Measurements from ENCODE around the gene RNF166.
A peak's percentile ranks its signal among the peaks of the same experiment; 100 is the strongest.

Gene RNF166

DNA sequence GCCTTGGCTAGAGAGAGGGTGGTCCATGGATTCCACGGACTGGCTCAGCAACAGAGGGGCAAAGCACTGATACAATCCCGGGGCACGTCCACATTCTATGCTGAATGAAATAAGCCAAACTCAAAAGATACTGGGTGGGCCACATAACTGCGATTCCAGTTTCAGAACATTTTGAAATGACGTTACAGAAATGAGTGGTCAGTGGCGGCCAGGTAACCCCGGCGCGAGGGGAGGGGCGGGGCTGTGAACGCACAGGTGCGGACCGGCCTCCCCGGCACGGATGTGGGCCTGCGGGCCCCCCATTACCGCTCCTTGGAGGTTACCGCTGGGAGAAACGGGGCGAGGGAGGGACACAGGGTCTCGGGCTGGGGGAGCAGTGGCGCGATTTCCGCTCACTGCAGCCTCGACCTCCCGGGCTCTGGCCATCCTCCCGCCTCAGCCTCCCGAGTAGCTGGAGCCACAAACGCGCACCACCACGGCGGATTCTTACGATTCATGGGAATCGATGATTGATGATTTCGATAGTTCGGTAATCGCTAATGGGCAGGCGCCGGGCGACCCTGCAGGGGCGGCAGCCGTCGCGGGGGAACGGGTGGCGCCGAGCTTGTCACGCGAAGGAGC lies 43.9 kb downstream of the RNF166 start:
- no peaks in the 10 kb centered on the region for H3K9me3 Mint-ChIP-seq
- peaks cover 15% of the 10 kb centered on the region for H3K36me3 Mint-ChIP-seq (ENCODE audit: low read depth)
- peak overlapping the region; percentile 88 for H3K4me3 Mint-ChIP-seq
- peak overlapping the region; percentile 88 for H3K27ac Mint-ChIP-seq
- H3K27me3 Mint-ChIP-seq (ENCODE audit: low read depth): no peaks in the 10 kb centered on the region
- H3K4me1 Mint-ChIP-seq (ENCODE audit: low read depth): peaks cover 23% of the 10 kb centered on the region
- DNase-seq (ENCODE audit: low spot score): no peak

DNA sequence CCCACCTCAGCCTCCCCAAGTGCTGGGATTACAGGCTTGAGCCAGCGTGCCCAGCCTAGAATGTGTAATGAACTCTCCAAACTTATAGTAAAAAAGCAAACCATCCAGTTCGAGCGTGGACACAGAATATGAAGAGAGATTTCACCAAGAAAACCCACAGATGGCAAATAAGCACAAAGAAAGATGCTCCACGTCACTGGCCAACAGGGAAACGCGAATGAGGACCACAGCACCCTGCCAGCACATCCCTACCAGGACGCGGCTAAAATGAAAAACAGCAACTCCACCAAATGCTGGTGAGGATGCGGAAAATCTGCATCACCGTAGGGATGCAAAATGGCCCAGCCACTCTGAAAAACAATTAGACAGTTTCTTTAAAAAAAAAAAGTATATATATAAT lies 44.7 kb downstream of the RNF166 start:
- peaks cover 22% of the 10 kb centered on the region for H3K4me1 Mint-ChIP-seq (ENCODE audit: low read depth)
- H3K4me3 Mint-ChIP-seq: peak overlapping the region; percentile 64
- no peak for DNase-seq (ENCODE audit: low spot score)
- peak overlapping the region; percentile 68 for H3K27ac Mint-ChIP-seq
- H3K27me3 Mint-ChIP-seq (ENCODE audit: low read depth): no peaks in the 10 kb centered on the region
- peaks cover 16% of the 10 kb centered on the region for H3K36me3 Mint-ChIP-seq (ENCODE audit: low read depth)
- no peaks in the 10 kb centered on the region for H3K9me3 Mint-ChIP-seq

DNA sequence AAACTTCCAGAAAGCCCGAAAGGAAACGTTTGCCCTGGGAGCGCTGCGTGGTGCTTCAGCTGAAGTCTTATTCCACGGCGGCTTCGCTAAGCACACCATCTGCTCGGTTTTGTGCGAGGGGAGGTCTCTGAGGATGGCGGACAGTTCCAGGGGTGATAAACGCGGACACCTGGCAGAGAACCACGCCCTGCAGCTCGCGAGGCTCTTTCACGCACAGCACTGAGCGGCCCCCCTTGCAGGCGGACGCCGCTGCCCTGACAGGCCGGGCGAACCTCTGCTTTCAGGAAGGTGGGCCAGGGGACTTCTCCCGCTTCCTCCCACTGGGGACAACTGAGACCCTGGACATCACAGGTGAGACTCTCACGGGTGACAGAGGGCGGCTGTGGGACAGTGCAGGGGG lies 47.0 kb downstream of the RNF166 start:
- H3K4me1 Mint-ChIP-seq (ENCODE audit: low read depth): peaks cover 15% of the 10 kb centered on the region
- no peak for DNase-seq (ENCODE audit: low spot score)
- H3K27ac Mint-ChIP-seq: no peak overlapping the region
- H3K4me3 Mint-ChIP-seq: no peak overlapping the region
- H3K9me3 Mint-ChIP-seq: no peaks in the 10 kb centered on the region
- H3K36me3 Mint-ChIP-seq (ENCODE audit: low read depth): peaks cover 14% of the 10 kb centered on the region
- no peaks in the 10 kb centered on the region for H3K27me3 Mint-ChIP-seq (ENCODE audit: low read depth)

DNA sequence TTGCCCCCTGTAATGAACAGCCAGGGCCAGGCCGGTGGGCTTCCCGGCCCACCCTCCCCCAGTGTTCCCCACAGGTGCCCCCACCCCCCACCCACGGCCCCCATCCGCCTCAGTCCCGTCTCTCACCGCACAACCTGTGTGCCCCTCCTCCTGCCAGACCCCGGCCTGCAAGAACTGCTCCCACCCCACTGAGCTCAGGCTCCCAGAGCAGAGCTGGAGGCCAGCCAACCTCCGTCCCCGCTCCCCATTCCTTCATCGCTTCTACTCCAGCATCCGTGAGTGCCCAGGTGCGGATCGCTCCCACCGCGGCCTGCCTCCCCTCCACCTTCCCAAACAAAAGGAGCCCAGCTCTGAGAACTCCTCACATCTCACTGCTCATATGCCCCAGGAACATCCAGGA lies 47.5 kb downstream of the RNF166 start:
- H3K4me3 Mint-ChIP-seq: no peak overlapping the region
- H3K27ac Mint-ChIP-seq: no peak overlapping the region
- H3K27me3 Mint-ChIP-seq (ENCODE audit: low read depth): no peaks in the 10 kb centered on the region
- peaks cover 13% of the 10 kb centered on the region for H3K4me1 Mint-ChIP-seq (ENCODE audit: low read depth)
- DNase-seq (ENCODE audit: low spot score): no peak
- H3K9me3 Mint-ChIP-seq: no peaks in the 10 kb centered on the region
- peaks cover 14% of the 10 kb centered on the region for H3K36me3 Mint-ChIP-seq (ENCODE audit: low read depth)

DNA sequence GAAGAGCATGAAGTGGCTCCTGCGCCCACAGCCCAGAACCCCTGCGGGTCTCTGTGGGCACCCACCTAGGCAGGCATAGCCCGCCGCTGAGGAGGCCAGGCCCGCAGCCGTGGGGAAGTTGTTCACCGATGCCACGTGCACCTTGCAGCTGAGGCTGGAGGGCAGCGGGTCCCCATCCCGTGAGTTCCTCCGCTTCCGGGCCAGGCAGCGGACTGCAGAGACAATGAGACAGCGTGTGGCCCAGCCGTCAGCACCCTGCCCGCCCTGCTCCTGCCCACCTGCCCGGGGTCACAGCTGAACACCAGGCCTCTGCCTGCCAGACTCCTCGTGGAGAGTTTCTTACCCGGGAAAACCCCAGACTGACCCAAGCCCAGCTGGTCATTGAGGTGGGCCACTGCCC lies 48.8 kb downstream of the RNF166 start:
- no peak overlapping the region for H3K4me3 Mint-ChIP-seq

DNA sequence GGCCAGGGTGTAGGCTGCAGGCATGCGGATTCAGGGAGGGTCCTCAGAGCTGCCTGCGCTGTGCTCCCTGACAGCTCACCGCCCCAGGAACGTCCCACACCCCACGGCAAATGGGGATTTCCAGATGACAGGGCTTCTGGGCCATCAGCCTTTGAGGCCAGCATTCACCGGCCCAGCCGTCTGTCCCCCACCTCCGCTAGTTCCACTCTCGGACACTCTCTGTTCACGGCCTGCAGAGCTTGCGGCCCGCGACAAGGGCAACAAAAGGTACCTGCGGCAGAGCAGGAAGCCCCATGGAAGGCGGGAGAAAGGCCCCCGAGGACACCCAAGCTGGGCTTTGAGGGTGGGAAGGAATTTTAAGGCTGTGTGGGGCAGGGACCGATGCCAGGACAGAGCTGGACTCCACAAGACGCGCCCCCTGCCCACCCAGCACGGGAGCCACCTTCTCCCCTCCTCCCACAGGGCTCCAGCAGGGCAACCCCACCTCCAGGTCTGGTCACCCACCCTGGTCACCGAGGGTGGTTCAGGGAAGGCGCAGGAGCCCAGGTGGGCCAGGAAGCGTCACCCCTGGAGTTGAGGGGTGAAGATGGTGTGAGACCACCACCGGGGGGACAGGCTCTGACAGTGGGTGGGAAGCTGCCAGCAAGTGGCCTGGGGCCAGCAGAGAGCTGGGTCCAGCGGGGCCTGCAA lies 49.8 kb downstream of the RNF166 start:
- Mint-ChIP-seq H3K4me1 (ENCODE audit: low read depth) (peaks cover 8% of the 10 kb centered on the region), H3K27me3 (ENCODE audit: low read depth) (no peaks in the 10 kb centered on the region)

More for the DNA sequence above, 48.8 kb downstream of the RNF166 start:
- Mint-ChIP-seq H3K36me3 (ENCODE audit: low read depth) (peaks cover 18% of the 10 kb centered on the region), H3K27ac (no peak overlapping the region), H3K27me3 (ENCODE audit: low read depth) (no peaks in the 10 kb centered on the region), H3K9me3 (no peaks in the 10 kb centered on the region), H3K4me1 (ENCODE audit: low read depth) (peaks cover 13% of the 10 kb centered on the region)
- no peak for DNase-seq (ENCODE audit: low spot score)

DNA sequence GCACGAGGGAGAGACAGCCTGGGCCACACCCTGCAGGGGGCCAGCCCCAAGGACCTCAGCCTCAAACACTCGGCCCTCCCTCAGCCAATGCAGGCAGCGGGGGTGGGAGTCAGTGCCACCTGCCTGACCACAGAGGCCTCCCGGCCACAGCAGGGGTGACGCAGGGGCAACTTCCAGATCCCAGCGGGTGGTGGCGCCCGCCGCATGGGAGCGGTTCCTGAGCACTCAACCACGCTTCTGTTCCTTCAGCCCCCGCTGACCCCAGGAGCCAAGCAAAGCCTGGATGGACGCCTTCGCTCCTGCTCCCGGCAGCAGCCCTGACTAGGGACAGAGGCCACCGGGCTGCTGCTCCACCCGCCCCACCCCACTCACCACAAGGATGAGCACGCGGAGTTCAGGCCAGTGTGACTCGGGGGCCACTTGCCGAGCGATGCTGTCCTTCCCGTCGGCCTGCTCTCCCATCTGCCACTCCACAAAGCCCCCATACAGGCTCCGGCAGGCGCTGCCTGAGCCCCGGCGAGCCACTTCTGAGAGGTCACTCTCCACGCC lies 50.4 kb downstream of the RNF166 start:
- DNase-seq (ENCODE audit: low spot score): no peak
- no peaks in the 10 kb centered on the region for H3K27me3 Mint-ChIP-seq (ENCODE audit: low read depth)
- peaks cover 18% of the 10 kb centered on the region for H3K36me3 Mint-ChIP-seq (ENCODE audit: low read depth)
- no peaks in the 10 kb centered on the region for H3K9me3 Mint-ChIP-seq
- peaks cover 7% of the 10 kb centered on the region for H3K4me1 Mint-ChIP-seq (ENCODE audit: low read depth)
- H3K27ac Mint-ChIP-seq: no peak overlapping the region
- no peak overlapping the region for H3K4me3 Mint-ChIP-seq

More for the DNA sequence above, 49.8 kb downstream of the RNF166 start:
- no peak for DNase-seq (ENCODE audit: low spot score)
- H3K27ac Mint-ChIP-seq: peak overlapping the region; percentile 26
- H3K9me3 Mint-ChIP-seq: no peaks in the 10 kb centered on the region
- H3K4me3 Mint-ChIP-seq: no peak overlapping the region
- H3K36me3 Mint-ChIP-seq (ENCODE audit: low read depth): peaks cover 18% of the 10 kb centered on the region

DNA sequence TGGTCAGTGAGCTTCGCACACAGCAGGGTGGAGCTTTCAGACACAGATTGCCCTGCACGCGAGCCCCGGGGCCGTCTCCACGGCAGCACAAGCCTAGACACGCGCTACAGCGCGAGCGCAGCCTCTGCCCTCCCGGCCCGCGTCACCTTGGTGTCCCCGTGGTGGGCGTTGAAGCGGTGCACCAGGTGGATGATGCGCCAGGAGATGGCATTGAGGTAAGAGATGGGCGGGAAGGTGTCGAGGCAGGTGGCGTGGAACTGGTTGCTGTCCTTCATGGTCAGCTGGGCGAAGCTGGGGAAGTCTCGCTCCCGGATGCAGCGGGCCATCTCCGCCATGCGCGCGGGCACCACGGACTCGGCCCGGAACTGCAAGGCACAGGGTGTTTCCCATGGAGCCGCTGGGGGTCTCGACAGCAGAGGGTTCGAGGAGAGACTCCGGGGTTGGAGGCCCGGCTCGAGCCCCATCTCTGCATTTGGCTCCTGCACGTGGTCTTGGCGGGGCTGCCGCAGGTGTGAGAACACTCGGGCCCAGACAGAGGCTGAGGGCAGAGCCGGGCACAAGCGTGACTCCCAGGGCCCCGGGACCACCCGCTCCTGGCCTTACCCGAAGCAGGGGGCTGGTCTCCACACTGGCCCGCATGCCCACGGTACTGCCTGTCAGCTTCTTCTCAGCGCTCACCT lies 51.0 kb downstream of the RNF166 start:
- Mint-ChIP-seq H3K27ac (no peak overlapping the region), H3K4me3 (no peak overlapping the region)
- DNase-seq (ENCODE audit: low spot score): no peak

DNA sequence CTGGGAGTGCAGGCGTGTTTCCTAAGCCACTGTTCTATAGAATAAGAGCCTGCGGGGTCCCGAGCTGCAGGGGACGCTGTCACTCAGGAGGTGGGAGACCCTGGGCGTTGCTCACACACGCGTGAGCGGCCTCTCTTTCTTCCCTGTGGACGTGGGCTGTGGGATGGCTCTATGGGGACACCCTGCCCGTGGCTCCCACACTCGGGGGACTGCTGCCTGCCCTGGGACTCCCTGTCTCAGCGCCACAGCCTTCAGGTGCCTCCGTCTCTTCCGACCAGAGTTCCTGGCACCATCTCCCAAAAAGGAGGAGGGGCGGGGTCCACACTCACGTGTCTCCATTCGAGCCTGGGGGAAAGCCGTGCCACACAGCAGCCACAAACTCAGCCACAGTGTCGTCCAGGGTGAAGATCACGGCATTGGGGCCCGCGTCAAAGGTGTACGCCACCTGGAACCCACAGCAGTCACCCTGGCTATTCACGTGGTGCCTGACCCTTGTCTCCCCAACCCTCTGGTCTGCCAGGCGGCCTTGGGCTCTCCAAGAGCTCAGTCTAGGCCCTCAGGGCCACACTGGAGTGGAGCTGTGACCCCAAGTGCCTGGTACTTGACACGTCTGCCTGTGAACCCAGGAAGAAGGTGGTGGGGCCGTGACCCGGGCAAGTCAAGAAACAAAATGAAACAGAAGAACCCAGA lies 51.7 kb downstream of the RNF166 start:
- H3K9me3 Mint-ChIP-seq: no peaks in the 10 kb centered on the region
- H3K27ac Mint-ChIP-seq: no peak overlapping the region
- no peak for DNase-seq (ENCODE audit: low spot score)
- no peak overlapping the region for H3K4me3 Mint-ChIP-seq
- H3K4me1 Mint-ChIP-seq (ENCODE audit: low read depth): peaks cover 7% of the 10 kb centered on the region
- H3K36me3 Mint-ChIP-seq (ENCODE audit: low read depth): peaks cover 17% of the 10 kb centered on the region
- H3K27me3 Mint-ChIP-seq (ENCODE audit: low read depth): no peaks in the 10 kb centered on the region

More for the DNA sequence above, 51.0 kb downstream of the RNF166 start:
- peaks cover 17% of the 10 kb centered on the region for H3K36me3 Mint-ChIP-seq (ENCODE audit: low read depth)
- no peaks in the 10 kb centered on the region for H3K9me3 Mint-ChIP-seq
- no peaks in the 10 kb centered on the region for H3K27me3 Mint-ChIP-seq (ENCODE audit: low read depth)
- H3K4me1 Mint-ChIP-seq (ENCODE audit: low read depth): peaks cover 6% of the 10 kb centered on the region

DNA sequence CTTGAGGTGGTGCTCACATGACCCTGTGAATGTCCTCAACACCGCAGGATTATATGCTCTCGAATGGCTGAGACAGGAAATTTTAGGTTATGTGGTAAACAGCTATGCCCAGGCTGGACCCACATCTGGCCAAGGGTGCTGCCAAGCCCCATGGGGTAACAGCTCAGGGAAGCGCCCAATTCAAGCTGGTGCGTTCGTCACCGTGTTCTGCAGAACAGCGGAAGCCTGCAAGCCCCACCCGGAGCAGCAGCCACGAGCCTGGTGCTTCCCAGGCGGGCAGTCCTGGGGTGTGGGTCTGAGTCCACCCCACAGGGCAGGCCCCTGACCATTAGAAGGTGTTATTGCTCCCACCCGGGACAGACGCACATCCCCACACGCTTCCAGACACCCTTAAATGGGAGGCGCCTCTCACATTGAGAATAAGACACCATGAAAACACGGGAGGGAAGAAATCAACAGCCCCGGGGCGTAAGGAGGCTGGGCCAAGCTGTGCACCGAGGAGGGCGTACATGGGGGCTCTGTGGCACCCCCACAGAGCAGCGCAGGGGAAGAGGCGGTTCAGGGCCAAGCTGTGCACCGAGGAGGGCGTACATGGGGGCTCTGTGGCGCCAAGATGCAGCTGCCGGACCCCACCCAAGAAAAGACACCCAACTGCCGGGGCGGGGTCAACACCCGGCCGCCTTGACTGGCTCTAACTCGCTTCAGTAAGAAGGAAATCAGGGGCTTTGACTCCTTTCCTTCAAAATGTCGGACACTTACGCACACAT lies 52.4 kb downstream of the RNF166 start:
- Mint-ChIP-seq H3K27me3 (ENCODE audit: low read depth) (no peaks in the 10 kb centered on the region), H3K4me1 (ENCODE audit: low read depth) (peaks cover 12% of the 10 kb centered on the region), H3K27ac (peak overlapping the region; percentile 56), H3K4me3 (no peak overlapping the region), H3K36me3 (ENCODE audit: low read depth) (peaks cover 20% of the 10 kb centered on the region), H3K9me3 (no peaks in the 10 kb centered on the region)
- no peak for DNase-seq (ENCODE audit: low spot score)

DNA sequence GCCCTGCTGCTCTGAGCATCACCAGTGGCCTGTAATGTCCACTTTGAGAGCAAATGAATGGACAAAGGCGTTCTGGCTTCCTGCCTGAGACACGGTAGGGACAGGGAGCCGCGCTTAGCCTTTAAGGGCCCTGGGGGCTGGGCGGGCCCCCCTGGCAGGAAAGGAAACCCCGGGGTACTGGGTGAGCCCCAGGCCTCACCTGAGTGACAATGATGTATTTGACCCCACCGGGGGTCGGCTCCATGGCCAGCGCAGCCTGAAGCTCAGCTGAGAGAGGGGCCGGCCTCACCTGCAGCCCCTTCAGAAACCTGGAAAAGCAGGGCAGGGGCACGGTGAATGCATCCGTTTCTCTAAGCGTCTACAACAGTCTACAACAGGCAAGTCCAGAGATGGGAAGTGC lies 53.1 kb downstream of the RNF166 start:
- H3K4me1 Mint-ChIP-seq (ENCODE audit: low read depth): peaks cover 12% of the 10 kb centered on the region
- H3K4me3 Mint-ChIP-seq: no peak overlapping the region
- H3K27me3 Mint-ChIP-seq (ENCODE audit: low read depth): no peaks in the 10 kb centered on the region
- DNase-seq (ENCODE audit: low spot score): no peak
- H3K27ac Mint-ChIP-seq: peak overlapping the region; percentile 56
- no peaks in the 10 kb centered on the region for H3K9me3 Mint-ChIP-seq
- H3K36me3 Mint-ChIP-seq (ENCODE audit: low read depth): peaks cover 20% of the 10 kb centered on the region

DNA sequence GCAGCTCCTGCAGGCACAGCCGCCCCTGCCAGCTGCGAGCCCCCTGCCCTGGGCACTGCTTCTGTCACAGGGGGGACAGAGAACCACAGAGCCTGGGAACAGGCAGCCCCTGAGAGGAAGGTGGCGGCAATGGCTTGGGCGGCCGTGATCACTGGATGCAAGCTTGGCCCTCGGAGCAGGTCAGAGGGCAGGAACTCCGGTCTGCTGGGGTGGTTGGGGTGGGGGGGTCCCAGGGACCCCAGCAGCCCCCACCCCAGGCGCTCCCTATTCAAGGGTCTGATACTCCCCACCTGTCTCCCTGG lies 53.5 kb downstream of the RNF166 start:
- no peaks in the 10 kb centered on the region for H3K9me3 Mint-ChIP-seq
- no peaks in the 10 kb centered on the region for H3K27me3 Mint-ChIP-seq (ENCODE audit: low read depth)
- DNase-seq (ENCODE audit: low spot score): no peak
- H3K27ac Mint-ChIP-seq: peak overlapping the region; percentile 26
- H3K4me3 Mint-ChIP-seq: no peak overlapping the region
- peaks cover 12% of the 10 kb centered on the region for H3K4me1 Mint-ChIP-seq (ENCODE audit: low read depth)
- H3K36me3 Mint-ChIP-seq (ENCODE audit: low read depth): peaks cover 20% of the 10 kb centered on the region

DNA sequence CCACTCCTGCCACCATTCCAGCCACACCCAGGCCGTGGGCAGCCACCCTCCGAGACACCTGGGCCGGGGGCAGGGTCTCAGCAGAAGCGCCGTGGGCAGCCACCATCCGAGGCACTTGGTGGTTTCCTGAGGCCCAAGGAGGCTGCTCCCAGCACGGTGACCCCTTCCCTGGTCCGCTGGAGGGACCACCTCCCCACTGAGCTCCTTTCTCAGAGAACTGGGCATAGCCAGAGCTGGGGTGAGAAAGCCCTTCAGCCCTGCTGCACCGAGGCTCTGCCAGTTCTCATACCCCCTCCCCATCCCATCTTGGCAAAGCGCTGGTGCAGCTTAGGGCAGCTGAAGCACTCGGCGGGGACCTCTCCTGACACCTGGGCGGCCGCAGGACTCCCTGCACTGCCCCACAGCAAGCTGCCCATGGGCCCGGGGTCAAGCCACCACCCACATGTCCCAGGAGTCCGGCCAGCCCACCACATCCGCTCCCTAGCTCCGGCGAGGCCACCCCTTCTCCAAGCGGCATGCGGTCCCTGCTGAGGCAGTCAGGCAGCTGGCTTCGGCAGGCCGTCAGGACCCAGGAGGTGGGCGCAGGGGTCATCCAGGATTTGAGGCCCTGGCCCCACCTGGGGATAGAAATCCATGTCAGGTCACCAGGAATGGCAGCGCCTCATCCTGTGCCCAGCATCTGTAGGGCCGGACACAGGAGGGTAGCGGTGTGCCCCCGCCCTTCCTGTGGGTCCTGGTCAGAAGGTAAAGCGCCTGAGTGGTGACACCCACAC lies 54.0 kb downstream of the RNF166 start:
- no peak for DNase-seq (ENCODE audit: low spot score)
- no peaks in the 10 kb centered on the region for H3K9me3 Mint-ChIP-seq
- H3K36me3 Mint-ChIP-seq (ENCODE audit: low read depth): peaks cover 20% of the 10 kb centered on the region
- H3K27ac Mint-ChIP-seq: peak overlapping the region; percentile 94
- no peaks in the 10 kb centered on the region for H3K27me3 Mint-ChIP-seq (ENCODE audit: low read depth)
- no peak overlapping the region for H3K4me3 Mint-ChIP-seq
- H3K4me1 Mint-ChIP-seq (ENCODE audit: low read depth): peaks cover 12% of the 10 kb centered on the region
